Measurements from ENCODE around the gene ARMC3.
A peak's percentile ranks its signal among the peaks of the same experiment; 100 is the strongest.
"Not testable (repeated sequence)": the region's sequence is repeated elsewhere in the genome, so short reads cannot be mapped to it uniquely, and the experiment has no call there.

The ARMC3 gene

GRCh38 chr10:23053036-23053435, 125.2 kb downstream of the ARMC3 start:
- no peak for DNase-seq

GRCh38 chr10:23055424-23056185, 127.8 kb downstream of the ARMC3 start:
- no peak for DNase-seq

- DNase-seq: no peak
Measured at GRCh38 chr10:23056186-23056579, 128.3 kb downstream of the ARMC3 start.

GRCh38 chr10:23058366-23058765, 130.5 kb downstream of the ARMC3 start:
- DNase-seq: no peak

- no peak for DNase-seq
Measured at GRCh38 chr10:23060918-23061317, 133.1 kb downstream of the ARMC3 start.

GRCh38 chr10:23063045-23063972, 135.5 kb downstream of the ARMC3 start:
- DNase-seq: no peak

GRCh38 chr10:23063973-23064812, 136.3 kb downstream of the ARMC3 start:
- DNase-seq: no peak

- DNase-seq: not testable (repeated sequence)
Measured at GRCh38 chr10:23064813-23065114, 136.9 kb downstream of the ARMC3 start.

- no peak for DNase-seq
Measured at GRCh38 chr10:23065181-23065948, 137.5 kb downstream of the ARMC3 start.

- no peak for DNase-seq
Measured at GRCh38 chr10:23067337-23067736, 139.5 kb downstream of the ARMC3 start.

- peak; percentile 18 for DNase-seq
Measured at GRCh38 chr10:23067939-23068775, 140.3 kb downstream of the ARMC3 start.

- DNase-seq: no peak
Measured at GRCh38 chr10:23069019-23069815, 141.4 kb downstream of the ARMC3 start.

- DNase-seq: not testable (repeated sequence)
Measured at GRCh38 chr10:23070092-23070912, 142.4 kb downstream of the ARMC3 start.

- DNase-seq: peak; percentile 34
Measured at GRCh38 chr10:23070913-23071218, 143.0 kb downstream of the ARMC3 start.

- not testable (repeated sequence) for DNase-seq
Measured at GRCh38 chr10:23072593-23072992, 144.7 kb downstream of the ARMC3 start.

- DNase-seq: no peak
Measured at GRCh38 chr10:23073527-23073926, 145.7 kb downstream of the ARMC3 start.

GRCh38 chr10:23075672-23076071, 147.8 kb downstream of the ARMC3 start:
- no peak for DNase-seq

GRCh38 chr10:23078114-23078513, 150.3 kb downstream of the ARMC3 start:
- DNase-seq: no peak

GRCh38 chr10:23079700-23080099, 151.8 kb downstream of the ARMC3 start:
- DNase-seq: no peak

GRCh38 chr10:23080262-23080661, 152.4 kb downstream of the ARMC3 start:
- DNase-seq: no peak

All from SHP77 treated with DMSO at 0.1 percent for 48 hours (cell line).